Measurements from ENCODE around the gene GPR155.

GRCh38 chr2:174529916-174530315, 43.1 kb upstream of the GPR155 start:
- TF ChIP-seq CTCF (IDR thresholded peaks at IDR 0.05; ENCODE audit: insufficient read depth, low read depth, low read length) (no peak), EZH2 (IDR thresholded peaks at IDR 0.05; ENCODE audit: insufficient read depth, low read length) (no peak)

Data from astrocyte (in vitro differentiated cells and primary cell).